ENCODE data around the gene ZNF585A. TPM values are rescaled to one million over a fixed set of nuclear protein-coding genes. Genes with fewer than 3 reads are reported as not detected.
A peak's percentile ranks its signal among the peaks of the same experiment; 100 is the strongest.
"Not testable (repeated sequence)": the region's sequence is repeated elsewhere in the genome, so short reads cannot be mapped to it uniquely, and the experiment has no call there.

Gene ZNF585A
- polyA plus RNA-seq (ENCODE audit: insufficient read length) = 8.9 TPM

DNA sequence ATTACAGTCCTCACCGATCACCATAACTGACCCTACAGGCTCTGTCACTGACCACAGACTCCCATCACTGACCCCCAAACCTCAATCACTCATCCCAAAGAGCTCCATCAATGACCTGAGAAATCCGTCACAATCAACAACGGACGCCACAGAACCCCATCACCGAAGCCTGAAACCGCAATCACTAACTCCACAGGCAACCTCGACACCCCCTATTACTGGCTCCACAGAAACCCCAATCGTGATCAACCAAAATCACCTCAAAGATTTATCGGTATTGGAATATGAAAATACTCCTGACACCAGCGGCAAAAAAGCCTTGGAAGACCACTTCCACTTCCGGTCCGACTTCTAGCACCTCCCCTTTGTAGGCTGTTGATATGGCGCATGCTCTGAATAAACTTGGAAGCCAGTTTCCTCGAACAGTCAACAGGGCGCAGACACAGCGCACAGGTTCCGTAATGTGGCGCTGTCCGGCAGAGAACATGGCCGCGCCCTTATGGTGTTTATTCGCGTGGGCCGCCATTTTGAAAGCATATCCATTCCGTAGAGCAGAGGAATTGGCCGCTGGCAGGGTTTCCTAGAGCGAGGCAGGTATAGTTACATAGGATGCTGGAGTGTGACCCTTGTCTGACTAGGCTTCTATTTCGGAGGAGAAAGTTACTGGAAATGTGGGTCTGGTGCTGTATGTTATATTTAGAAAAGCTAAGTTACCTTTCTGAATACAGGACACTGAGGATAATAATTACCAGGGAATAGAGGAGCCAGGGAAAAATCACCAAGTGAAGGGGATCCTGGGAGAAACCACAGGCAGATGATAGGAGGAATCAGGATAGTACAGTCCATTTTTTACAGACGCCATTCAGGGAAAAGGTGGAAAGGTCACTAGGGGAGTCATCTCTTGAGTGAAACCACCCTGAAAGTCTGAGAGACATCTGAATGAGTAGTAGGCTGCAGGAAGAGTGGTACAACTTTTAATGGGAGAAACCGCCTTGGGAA, at the start of gene ZNF585A:
Gene ZNF585A, minus strand, starts transcription at position 328 of the 999 bp plus-strand sequence. CDS start 2,785 bp downstream, outside the sequence.
- peak; percentile 97 for DNase-seq (ENCODE audit: low read depth)

DNA sequence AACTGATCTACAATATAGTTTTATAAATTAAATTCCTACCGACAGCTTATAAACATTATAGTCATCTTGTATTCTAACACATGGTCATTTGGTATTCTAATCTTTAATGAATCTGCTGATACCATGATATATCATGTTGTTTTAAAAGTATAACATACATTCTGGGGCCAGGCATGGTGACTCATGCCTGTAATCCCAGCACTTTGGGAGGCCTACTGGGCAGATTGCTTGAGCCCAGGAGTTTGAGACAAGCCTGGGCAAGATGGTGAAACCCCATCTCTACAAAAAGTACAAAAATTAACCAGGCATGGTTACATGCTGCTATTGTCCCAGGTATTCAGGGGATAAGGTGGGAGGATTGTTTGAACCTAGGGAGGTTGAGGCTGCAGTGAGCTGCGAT, 48.6 kb upstream of the ZNF585A start:
- DNase-seq (ENCODE audit: low read depth) = no peak

DNA sequence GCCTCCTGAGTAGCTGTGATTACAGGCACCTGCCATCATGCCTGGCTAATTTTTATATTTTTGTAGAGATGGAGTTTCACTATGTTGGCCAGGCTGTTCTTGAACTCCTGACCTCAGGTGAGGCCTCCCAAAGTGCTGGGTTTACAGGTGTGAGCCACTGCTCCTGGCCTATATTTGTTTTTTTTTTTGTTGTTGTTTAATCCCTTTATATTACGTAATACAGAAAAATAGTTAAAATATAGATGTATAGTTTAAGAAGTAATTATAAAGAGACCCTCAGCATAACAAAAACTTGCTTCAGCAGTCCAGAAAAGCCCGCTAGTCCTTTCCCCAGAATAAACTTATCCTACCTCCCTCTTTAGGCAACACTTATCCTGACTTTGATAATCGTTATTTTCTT, 47.9 kb upstream of the ZNF585A start:
- DNase-seq (ENCODE audit: low read depth) = no peak

DNA sequence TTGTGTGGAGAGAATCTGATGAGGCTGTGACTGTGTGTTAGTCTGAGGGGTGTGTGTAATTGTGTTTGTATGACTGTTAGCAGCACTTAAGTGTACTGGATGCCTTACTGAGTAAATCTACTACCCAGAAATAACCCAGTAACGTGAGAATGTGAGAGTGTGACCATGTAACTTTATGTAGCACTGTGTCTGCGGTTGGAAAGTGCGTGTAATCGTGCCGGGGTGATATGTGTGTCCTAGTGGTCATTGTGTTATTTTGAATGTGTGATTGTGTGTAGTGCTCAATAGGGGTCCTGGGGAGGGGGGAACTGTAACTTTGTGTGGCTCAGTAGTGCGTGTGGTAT, 46.1 kb upstream of the ZNF585A start:
- peak; percentile 1 for DNase-seq (ENCODE audit: low read depth)

DNA sequence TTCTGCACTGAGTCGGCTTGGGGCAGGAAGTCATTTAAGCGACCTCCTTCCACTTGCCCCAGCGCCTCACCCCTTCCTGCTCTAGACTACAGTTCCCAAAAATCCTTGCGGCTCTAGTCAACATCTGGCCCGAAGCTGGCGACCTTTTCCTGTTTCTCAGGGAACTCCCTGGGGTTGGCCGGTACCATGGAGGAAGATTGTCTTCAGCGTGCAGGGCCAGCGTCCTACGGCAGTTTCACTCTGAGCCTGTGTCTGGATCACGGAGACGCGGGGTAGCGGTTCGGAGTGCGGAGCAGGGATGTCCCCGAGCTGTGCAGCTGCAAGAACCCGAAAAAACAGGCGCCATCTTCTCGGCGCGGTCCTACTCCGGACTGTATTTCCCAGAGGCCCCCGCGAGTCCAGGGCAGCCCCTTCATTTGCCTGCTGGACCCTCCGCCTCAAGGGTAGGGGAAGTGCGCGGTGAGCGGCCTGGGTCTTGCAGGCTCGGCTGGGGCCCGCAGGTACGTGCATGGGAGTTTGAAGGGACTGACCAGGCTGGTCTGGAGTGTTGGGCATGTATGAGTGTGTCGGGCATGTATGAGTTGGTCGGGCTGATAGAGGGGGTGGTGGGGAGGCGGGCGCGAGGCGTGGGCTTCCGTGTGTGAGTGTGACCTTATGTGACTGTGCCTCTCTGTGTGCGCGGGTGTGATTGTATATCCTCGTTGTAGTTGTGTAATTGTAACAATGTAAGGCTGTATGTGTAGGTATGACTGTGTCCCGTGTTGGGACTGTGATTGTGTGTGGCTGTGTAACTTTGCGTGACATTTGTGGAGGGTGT, 45.5 kb upstream of the ZNF585A start, which contains the start of gene ZNF383:
Gene ZNF383, plus strand, starts transcription at position 440 of the 817 bp plus-strand sequence. CDS start 12,240 bp downstream, outside the sequence.
- DNase-seq (ENCODE audit: low read depth) = peak; percentile 88

DNA sequence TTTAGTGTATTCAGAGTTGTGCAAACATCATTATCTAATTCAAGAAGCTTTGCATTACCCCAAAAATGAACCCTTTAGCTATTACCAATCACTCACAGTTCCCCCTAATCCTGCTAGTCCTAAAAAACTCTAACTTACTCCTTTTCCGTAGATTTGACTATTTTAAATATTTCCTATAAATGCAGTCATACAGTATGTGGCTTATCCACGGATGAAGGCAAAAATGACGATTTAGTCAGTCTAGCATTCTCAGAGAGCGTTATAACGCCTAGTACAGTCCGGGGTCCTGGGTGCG, 44.9 kb upstream of the ZNF585A start:
- DNase-seq (ENCODE audit: low read depth) = no peak

DNA sequence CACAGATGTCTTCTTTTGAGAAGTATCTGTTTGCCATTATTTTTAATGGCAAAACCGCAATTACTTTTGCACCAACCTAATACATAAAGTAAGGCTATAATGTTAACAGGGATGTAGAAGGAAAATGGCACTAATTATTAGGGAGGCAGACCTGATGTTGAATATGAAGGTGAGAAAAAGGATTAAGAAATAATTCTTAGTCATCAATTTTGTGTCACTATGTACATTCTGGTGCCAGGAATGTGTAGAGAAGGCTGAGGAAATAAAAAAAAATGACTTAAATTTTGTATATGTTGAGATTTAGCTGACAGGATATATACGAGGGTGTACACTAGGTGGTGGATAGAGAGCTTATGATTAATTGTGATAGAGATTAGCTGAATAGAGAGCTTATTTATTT, 25.3 kb upstream of the ZNF585A start:
- no peak for DNase-seq (ENCODE audit: low read depth)

DNA sequence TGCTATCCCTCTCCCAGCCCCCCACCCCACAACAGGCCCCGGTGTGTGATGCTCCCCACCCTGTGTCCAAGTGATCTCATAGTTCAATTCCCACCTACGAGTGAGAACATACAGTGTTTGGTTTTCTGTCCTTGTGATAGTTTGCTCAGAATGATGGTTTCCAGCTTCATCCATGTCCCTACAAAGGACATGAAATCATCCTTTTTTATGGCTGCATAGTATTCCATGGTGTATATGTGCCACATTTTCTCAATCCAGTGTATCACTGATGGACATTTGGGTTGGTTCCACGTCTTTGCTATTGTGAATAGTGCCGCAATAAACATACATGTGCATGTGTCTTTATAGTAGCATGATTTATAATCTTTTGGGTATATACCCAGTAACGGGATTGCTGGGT, 24.6 kb upstream of the ZNF585A start:
- not testable (repeated sequence) for DNase-seq (ENCODE audit: low read depth)

DNA sequence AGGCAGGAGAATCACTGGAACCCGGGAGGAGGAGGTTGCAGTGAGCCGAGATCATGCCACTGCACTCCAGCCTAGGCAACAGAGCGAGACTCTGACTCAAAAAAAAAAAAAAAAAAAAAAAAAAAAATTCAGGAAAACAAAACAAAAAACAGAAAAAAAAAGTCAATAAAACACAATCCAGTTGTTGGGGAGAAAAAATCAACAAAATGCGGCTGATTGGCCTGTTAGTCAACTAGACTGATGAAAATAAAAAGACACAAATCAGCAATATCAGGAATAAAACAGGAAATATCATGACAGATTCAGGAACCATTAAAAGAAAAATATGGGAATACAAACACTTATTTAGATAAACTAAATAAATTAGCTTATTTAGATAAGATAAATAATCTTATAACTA, 22.8 kb upstream of the ZNF585A start:
- DNase-seq (ENCODE audit: low read depth) = not testable (repeated sequence)

DNA sequence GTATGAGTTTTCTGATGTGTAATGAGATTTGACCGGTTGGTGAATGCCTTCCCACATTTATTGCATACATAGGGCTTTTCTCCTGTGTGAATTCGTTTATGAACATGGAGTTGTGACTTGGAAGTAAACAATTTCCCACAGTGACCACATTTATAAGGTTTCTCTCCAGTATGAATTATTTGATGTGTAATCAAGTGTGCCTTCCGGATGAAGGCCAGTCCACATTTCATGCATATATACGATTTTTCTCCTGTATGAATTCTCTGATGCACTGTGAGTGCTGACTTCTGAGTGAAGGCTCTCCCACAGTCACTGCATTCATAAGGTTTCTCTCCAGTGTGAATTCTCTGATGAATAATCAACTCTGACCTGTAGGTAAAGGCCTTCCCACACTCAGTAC, 13.6 kb upstream of the ZNF585A start:
- DNase-seq (ENCODE audit: low read depth) = not testable (repeated sequence)

DNA sequence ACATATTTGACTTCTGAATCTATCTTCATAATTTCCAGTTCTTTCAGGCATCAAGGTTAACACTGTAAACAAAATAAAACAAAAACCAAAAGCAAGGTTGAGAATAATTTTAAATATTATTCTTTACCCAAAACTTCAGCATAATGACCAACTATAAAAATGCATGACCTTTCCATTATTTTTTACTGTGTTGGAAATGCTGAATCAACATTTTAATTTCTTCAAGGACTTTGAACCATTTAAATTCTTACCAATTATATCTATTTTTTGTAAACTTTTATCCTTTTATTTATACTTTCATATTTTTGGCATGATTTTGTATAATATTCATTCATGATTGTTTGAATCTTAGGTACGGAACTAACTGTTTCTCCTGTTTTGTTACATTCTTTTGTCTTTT, 6.9 kb downstream of the ZNF585A start:
- DNase-seq (ENCODE audit: low read depth) = no peak

DNA sequence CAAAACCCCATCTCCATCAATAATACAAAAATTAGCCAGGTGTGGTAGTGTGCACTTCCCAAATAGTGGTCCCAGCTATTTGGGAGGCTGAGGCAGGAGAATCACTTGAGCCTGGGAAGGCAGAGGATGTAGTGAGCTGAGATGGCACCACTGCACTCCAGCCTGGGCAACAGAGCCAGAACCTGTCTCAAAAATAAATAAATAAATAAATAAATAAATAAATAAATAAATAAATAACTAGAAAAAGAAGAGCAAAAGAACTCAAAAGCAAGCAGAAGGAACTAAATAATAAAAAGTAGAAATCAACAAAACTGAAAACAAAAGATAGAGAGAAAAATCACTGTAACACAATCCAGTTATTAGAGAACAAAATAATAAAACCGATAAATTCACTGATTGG, 12.3 kb downstream of the ZNF585A start:
- no peak for DNase-seq (ENCODE audit: low read depth)

DNA sequence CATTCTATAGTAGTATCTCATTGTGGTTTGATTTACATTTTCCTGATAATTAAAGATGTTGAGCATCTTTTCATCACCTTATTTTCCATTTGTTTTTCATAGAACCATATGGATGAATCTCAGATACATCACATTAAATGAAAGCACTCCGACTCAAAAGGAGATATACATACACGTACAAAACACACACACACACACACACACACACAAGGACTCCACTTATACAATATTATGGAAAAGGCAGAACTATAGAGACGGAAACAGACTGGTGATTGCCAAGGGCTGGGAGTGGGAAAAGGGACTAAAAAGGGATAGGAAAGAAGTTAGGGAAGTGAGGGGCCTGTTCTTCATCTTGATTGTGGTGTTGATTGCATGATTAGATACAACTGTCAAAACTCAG, 24.3 kb downstream of the ZNF585A start:
- no peak for DNase-seq (ENCODE audit: low read depth)

DNA sequence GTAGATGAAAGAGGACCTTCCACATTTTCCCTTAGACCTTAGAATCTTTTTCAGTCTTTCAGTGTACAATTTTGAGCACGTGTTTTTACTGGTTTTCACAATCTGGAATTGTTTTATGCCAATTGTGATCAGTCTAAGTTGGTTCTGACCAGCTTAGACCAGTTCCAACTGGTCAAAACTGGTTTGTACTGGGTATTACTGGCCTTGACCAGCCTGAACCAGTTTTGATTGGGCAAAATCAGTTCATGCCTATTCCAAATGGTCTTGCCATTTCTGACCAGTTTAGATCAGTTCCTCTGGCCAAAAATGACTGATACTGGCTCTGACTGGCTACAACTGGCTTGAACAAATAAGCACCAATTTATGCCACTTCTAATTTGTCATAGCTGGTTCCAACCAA, 36.4 kb downstream of the ZNF585A start:
- no peak for DNase-seq (ENCODE audit: low read depth)

DNA sequence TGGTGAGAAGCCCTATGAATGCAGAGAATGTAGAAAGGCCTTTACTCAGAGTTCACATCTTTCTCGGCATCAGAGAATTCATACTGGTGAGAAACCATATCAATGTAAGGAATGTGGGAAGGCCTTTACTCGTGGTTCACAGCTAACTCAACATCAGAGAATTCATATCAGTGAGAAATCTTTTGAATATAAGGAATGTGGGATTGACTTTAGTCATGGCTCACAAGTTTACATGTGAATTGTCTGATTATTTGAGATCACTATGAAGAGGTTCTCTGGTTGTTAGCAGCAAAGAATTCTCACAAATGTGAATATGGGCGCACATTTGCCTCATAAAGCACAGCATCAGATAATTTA, 43.7 kb downstream of the ZNF585A start:
- DNase-seq (ENCODE audit: low read depth) = no peak

DNA sequence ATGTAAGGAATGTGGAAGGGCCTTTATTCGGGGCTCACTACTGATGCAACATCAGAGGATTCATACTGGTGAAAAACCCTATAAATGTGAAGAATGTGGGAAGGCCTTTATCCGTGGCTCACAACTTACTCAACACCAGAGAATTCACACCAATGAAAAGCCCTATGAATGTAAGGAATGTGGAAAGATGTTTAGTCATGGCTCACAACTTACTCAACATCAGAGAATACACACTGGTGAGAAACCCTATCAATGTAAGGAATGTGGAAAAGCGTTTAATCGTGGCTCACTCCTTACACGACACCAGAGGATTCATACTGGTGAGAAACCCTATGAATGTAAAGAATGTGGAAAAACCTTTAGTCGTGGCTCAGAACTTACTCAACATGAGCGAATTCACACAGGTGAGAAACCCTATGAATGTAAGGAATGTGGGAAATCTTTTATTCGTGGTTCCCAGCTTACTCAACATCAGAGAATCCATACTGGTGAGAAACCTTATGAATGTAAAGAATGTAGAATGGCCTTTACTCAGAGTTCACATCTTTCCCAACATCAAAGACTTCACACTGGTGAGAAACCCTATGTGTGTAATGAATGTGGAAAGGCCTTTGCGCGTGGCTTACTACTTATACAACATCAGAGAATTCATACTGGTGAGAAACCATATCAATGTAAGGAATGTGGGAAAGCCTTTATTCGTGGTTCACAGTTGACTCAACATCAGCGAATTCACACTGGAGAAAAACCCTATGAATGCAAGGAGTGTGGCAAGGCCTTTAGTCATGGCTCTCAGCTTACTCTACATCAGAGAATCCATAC, 44.3 kb downstream of the ZNF585A start:
- DNase-seq (ENCODE audit: low read depth) = no peak

DNA sequence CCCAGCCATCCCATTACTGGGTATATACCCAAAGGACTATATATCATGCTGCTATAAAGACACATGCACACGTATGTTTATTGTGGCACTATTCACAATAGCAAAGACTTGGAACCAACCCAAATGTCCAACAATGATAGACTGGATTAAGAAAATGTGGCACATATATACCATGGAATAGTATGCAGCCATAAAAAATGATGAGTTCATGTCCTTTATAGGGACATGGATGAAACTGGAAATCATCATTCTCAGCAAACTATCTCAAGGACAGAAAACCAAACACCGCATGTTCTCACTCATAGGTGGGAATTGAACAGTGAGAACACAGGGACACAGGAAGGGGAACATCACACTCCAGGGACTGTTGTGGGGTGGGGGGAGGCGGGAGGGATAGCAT, 50.4 kb downstream of the ZNF585A start:
- DNase-seq (ENCODE audit: low read depth) = not testable (repeated sequence)

DNA sequence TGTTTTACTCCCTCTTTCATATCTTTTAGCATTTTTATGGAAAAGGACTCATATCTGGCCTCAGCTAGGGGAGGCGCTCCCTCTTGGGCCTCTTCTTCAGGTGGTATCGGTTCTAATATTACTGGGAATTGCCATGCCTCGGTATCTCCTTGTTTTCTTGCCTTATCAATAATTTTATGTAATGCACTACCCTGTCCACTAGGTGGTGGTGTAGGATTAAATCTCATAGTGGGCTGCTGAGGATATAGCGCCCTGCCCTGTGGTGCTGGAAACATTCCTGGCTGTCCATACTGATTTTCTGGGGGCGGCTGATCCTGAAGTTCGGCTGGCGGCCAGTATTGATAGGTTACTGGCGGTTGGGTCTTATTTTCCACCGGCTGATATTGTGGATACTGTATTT, 58.5 kb downstream of the ZNF585A start:
- no peak for DNase-seq (ENCODE audit: low read depth)

DNA sequence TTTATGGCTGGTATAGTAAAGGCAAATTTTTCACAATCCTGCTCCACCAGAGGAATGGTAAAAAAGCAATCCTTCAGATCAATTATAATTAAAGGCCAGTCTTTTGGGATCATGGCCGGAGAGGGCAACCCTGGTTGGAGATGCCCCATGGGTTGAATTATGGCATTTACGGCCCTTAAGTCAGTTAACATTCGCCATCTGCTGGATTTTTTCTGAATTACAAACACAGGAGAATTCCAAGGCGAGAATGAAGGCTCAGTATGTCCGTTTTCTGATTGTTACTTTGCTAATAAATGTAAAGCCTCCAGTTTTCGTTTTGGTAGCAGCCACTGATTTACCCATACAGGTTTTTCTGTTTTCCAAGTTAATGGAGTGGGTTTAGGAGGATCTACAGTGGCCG, 60.7 kb downstream of the ZNF585A start:
- not testable (repeated sequence) for DNase-seq (ENCODE audit: low read depth)

DNA sequence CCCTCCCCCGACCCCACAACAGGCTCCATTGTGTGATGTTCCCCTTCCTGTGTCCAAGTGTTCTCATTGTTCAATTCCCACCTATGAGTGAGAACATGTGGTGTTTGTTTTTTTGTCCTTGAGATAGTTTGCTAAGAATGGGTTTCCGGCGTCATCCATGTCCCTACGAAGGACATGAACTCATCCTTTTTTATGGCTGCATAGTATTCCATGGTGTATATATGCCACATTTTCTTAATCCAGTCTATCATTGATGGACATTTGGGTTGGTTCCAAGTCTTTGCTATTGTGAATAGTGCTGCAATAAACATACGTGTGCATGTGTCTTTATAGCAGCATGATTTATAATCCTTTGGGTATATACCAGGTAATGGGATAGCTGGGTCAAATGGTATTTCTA, 68.4 kb downstream of the ZNF585A start:
- not testable (repeated sequence) for DNase-seq (ENCODE audit: low read depth)

DNA sequence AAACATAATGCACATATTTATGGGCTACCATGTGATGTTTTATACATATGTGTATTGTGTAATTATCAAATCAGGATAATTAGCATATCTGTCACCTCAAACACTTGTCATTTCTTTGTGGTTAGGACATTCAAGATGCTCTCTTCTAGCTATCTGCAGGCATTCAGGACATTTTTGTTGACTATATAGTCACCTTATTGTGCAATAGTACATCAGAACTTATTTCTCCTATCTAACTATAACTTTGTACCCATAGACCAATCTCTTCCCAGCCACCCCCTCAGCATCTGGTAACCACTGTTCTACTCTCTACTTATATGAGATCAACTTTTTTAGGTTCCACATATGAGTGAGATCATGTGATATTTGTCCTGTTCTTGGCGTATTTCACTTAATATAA, 73.9 kb downstream of the ZNF585A start:
- no peak for DNase-seq (ENCODE audit: low read depth)

DNA sequence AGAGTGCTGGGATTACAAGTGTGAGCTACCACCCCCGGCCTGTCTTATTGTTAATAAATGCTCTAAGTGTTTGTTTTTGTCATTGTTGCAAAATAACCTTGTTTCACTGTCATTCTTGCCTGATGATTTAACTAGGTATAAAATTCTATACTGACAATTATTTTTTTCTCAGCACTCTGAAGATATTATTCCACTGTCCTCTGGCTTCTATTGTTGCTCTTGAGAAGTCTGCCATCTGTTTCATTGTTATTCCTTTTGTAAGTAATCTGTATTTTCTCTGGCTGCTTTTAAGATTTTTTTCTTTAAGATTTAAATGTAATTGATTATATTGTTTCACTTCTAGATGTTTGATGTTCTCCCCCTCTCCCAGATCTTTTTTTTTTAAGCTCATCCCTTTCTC, 76.6 kb downstream of the ZNF585A start:
- no peak for DNase-seq (ENCODE audit: low read depth)
